SH-SY5Y (cell line): ENCODE data around the gene AK8.

Experiments used
- GATA2 ChIP-seq: IDR thresholded peaks from 2 replicates; pipeline ENCODE4 v1.6.1; 2011; ENCODE audit warnings: mild to moderate bottlenecking, low read depth, low read length
- GATA3 ChIP-seq: IDR thresholded peaks from 2 replicates; pipeline ENCODE4 v1.6.1; 2011; ENCODE audit warnings: low read depth, mild to moderate bottlenecking, low read length, moderate library complexity

Gene AK8

GRCh38 chr9:132752877-132753592 is 125.0 kb downstream of the AK8 start:
- TF ChIP-seq GATA2: no peak
- no peak for TF ChIP-seq GATA3

- TF ChIP-seq GATA3 (no peak), GATA2 (no peak)
Measured at GRCh38 chr9:132750668-132751067, 127.4 kb downstream of the AK8 start.

- TF ChIP-seq GATA2 (no peak), GATA3 (no peak)
Measured at GRCh38 chr9:132749306-132749705, 128.8 kb downstream of the AK8 start.

GRCh38 chr9:132748450-132748849 is 129.6 kb downstream of the AK8 start:
- TF ChIP-seq GATA2 (no peak), GATA3 (no peak)

- TF ChIP-seq GATA3 (no peak), GATA2 (no peak)
Measured at GRCh38 chr9:132745756-132746709, 132.1 kb downstream of the AK8 start.

GRCh38 chr9:132744881-132745755 is 133.0 kb downstream of the AK8 start:
- TF ChIP-seq GATA2 (no peak), GATA3 (no peak)

- TF ChIP-seq GATA3 (no peak), GATA2 (no peak)
Measured at GRCh38 chr9:132743931-132744479, 134.1 kb downstream of the AK8 start.

GRCh38 chr9:132742821-132743311 is 135.2 kb downstream of the AK8 start:
- TF ChIP-seq GATA2: no peak
- TF ChIP-seq GATA3: no peak

- TF ChIP-seq GATA3: no peak
- TF ChIP-seq GATA2: no peak
Measured at GRCh38 chr9:132740526-132741309, 137.4 kb downstream of the AK8 start.

- TF ChIP-seq GATA2 (no peak), GATA3 (no peak)
Measured at GRCh38 chr9:132739710-132740310, 138.3 kb downstream of the AK8 start.

GRCh38 chr9:132733260-132733815 is 144.7 kb downstream of the AK8 start:
- no peak for TF ChIP-seq GATA2

- TF ChIP-seq GATA3 (no peak), GATA2 (no peak)
Measured at GRCh38 chr9:132732326-132733259, 145.5 kb downstream of the AK8 start.
